OCI-LY7 (cell line): Measurements from ENCODE around the gene CNKSR3. TPM values are rescaled to one million over a fixed set of nuclear protein-coding genes. Genes with fewer than 3 reads are reported as not detected.

ENCODE experiments used
- BruUV-seq: library from RNA; stranded (reverse); fragments of 400-500 nt; replicated peaks from 2 replicates; lab custom pipeline; 2021; lab: Mats Ljungman, UMichigan
- CTCF ChIA-PET: fragments of 300-600 bp; sonication (Branson Sonifier 250); formaldehyde crosslinking; loops from one replicate; lab custom pipeline; 2022; ENCODE audit warnings: antibody characterized with exemption; ENCODE audit not compliant: unreplicated experiment; lab: Charles Lee
- POLR2A ChIA-PET: fragments of 300-600 bp; sonication (Branson Sonifier 250); formaldehyde crosslinking; loops from one replicate; lab custom pipeline; 2022; ENCODE audit warnings: antibody characterized with exemption; lab: Charles Lee
- DNase-seq: peaks from one replicate; pipeline ENCODE4 v3.0.0-alpha.2; 2015; ENCODE audit warnings: low spot score
- H2AFZ ChIP-seq: fragments of 200-600 bp; sonication (generic), shearing (Covaris generic); 2 replicates; pipeline ENCODE4 v1.6.1; 2014; ENCODE audit warnings: mild to moderate bottlenecking, antibody characterized with exemption, low read length, moderate library complexity
- H3K27ac ChIP-seq: fragments of 200-600 bp; sonication (generic); 2 replicates; pipeline ENCODE4 v1.5.1; 2014; ENCODE audit warnings: mixed run types, low read depth, mild to moderate bottlenecking, moderate library complexity, low read length, inconsistent platforms; ENCODE audit not compliant: poor library complexity, severe bottlenecking
- H3K36me3 ChIP-seq: fragments of 200-600 bp; sonication (generic); 2 replicates; pipeline ENCODE4 v1.6.1; 2014; ENCODE audit warnings: mild to moderate bottlenecking, antibody characterized with exemption, low read length, moderate library complexity, mixed read lengths; ENCODE audit not compliant: insufficient read depth
- H3K4me1 ChIP-seq: fragments of 200-600 bp; sonication (generic); 2 replicates; pipeline ENCODE4 v1.5.1; 2014; ENCODE audit warnings: mild to moderate bottlenecking, low read length; ENCODE audit not compliant: insufficient read depth, poor library complexity, severe bottlenecking
- H3K4me2 ChIP-seq: fragments of 200-600 bp; sonication (generic); 2 replicates; pipeline ENCODE4 v1.6.1; 2014; ENCODE audit warnings: mild to moderate bottlenecking, low read length
- H3K4me3 ChIP-seq: fragments of 200-600 bp; sonication (generic); 2 replicates; pipeline ENCODE4 v1.5.1; 2014; ENCODE audit warnings: mild to moderate bottlenecking, low read depth, low read length; ENCODE audit not compliant: poor library complexity, severe bottlenecking
- H3K79me2 ChIP-seq: fragments of 200-600 bp; sonication (generic); 2 replicates; pipeline ENCODE4 v1.6.1; 2016; ENCODE audit warnings: low read depth, mild to moderate bottlenecking, low read length, moderate library complexity, mixed read lengths; ENCODE audit not compliant: insufficient read depth
- H3K9me2 ChIP-seq: fragments of 200-600 bp; sonication (generic); 2 replicates; pipeline ENCODE4 v1.6.1; 2016; ENCODE audit warnings: mild to moderate bottlenecking, low read length, mixed read lengths; ENCODE audit not compliant: insufficient read depth
- H3K9me3 ChIP-seq: fragments of 200-600 bp; sonication (generic); 2 replicates; pipeline ENCODE4 v1.6.1; 2014; ENCODE audit warnings: mild to moderate bottlenecking, mixed run types, low read length, mixed read lengths
- H4K20me1 ChIP-seq: fragments of 200-600 bp; sonication (generic); 2 replicates; pipeline ENCODE4 v1.6.1; 2014; ENCODE audit warnings: mild to moderate bottlenecking, antibody characterized with exemption, low read length, moderate library complexity, mixed read lengths; ENCODE audit not compliant: insufficient read depth
- CTCF ChIP-seq: fragments of 200-600 bp; sonication (generic); conservative IDR thresholded peaks from 2 replicates; pipeline ENCODE4 v1.5.1; 2014; ENCODE audit warnings: mild to moderate bottlenecking, antibody characterized with exemption, low read length, moderate library complexity, mixed read lengths
- EZH2phosphoT487 ChIP-seq: fragments of 200-600 bp; sonication (generic); IDR thresholded peaks from 2 replicates; pipeline ENCODE4 v1.6.1; 2018; ENCODE audit warnings: low read depth, borderline replicate concordance, mild to moderate bottlenecking, mixed run types, antibody characterized with exemption, low read length, moderate library complexity, mixed read lengths
- intact Hi-C: fragments of 100-400 bp; cut with micrococcal nuclease; formaldehyde crosslinking; loops from one replicate; pipeline ENCODE4 v1.10.0; 2022; ENCODE audit not compliant: unreplicated experiment
- total RNA-seq, 2 experiments: library from RNA; depleted of rRNA in 1 of 2; stranded (reverse); fragments of >200 nt in 1 of 2; shearing (Covaris generic) in 1 of 2; gene quantifications; 2 replicates each; pipeline ENCODE4 v1.2.3, GENCODE V29; 2014 to 2022

CNKSR3 gene
- total RNA-seq, 2 experiments from 2014 or later = not detected

- POLR2A ChIA-PET = interaction anchor here (0.7 kb wide), 1 partner anchor 1414 kb away, joined by 3 read pairs; no protein-coding TSS in a partner anchor
- H3K27ac ChIP-seq = no peak overlapping the region
- H3K4me3 ChIP-seq = no peak overlapping the region
These were observed 154.4 kb downstream of the CNKSR3 start for GRCh38 chr6:154356113-154356512.

DNA sequence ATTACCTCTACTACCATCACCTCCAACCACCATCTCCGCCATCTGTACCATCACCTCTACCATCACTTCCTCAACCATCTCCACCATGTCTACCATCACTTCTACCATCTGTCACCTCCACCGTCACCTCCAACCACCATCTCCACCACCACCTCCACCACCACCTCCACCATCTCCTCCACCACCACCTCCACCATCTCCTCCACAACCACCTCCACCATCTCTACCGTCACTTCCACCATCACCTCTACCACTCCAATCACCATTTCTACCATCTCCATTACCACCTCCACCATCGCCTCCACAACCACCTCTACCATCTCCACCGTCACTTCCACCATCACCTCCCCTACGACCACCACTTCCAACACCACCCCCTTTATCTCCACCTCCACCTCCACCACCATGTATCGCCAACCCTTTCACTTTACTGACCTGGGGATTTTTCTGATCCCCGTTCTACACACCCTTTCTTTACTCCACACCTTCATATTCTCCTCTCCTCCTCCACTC lies 156.2 kb downstream of the CNKSR3 start:
- no peak for DNase-seq
- H3K4me1 ChIP-seq = peaks cover 4% of the 10 kb centered on the region
- no peak overlapping the region for H3K27ac ChIP-seq
- no peaks in the 10 kb centered on the region for H3K9me2 ChIP-seq
- H2AFZ ChIP-seq = no peak overlapping the region
- no peak overlapping the region for H3K4me3 ChIP-seq
- BruUV-seq = no TSS peak
- H4K20me1 ChIP-seq = no peaks in the 10 kb centered on the region
- POLR2A ChIA-PET = no interaction called here
- TF ChIP-seq EZH2phosphoT487 (no peak), CTCF (no peak)
- H3K4me2 ChIP-seq = no peak overlapping the region
- no peaks in the 10 kb centered on the region for H3K9me3 ChIP-seq
- H3K79me2 ChIP-seq = no peaks in the 10 kb centered on the region
- CTCF ChIA-PET = no interaction called here
- H3K36me3 ChIP-seq = no peaks in the 10 kb centered on the region
- intact Hi-C loops = no loop called here

More at GRCh38 chr6:154356113-154356512, 154.4 kb downstream of the CNKSR3 start:
- H3K4me1 ChIP-seq = peaks cover 4% of the 10 kb centered on the region
- H3K79me2 ChIP-seq = no peaks in the 10 kb centered on the region
- H3K36me3 ChIP-seq = no peaks in the 10 kb centered on the region
- BruUV-seq = no TSS peak
- intact Hi-C loops = no loop called here
- no peak for TF ChIP-seq CTCF
- TF ChIP-seq EZH2phosphoT487 = no peak
- H3K9me2 ChIP-seq = no peaks in the 10 kb centered on the region
- H4K20me1 ChIP-seq = no peaks in the 10 kb centered on the region
- CTCF ChIA-PET = no interaction called here
- no peak overlapping the region for H2AFZ ChIP-seq
- H3K4me2 ChIP-seq = no peak overlapping the region
- no peaks in the 10 kb centered on the region for H3K9me3 ChIP-seq
- no peak for DNase-seq

DNA sequence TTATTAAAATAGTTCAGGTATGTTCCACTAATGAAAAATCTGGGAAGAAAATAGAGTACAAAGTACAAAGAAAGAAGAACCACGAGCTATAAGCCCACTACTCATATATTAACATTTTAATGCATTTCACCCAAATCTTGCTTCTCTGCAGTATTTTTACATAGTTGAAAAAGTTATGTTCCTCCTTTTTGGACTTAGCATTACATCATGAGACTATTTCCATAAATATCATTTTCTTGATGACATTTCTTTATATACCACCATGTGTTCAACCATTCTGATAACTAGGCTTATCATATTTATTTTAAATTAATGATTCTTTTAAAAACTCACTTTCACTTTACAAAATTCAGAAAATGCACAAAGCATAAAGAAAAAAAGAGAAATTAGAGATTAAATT lies 156.9 kb downstream of the CNKSR3 start:
- no peak overlapping the region for H3K4me2 ChIP-seq
- TF ChIP-seq CTCF = no peak
- TF ChIP-seq EZH2phosphoT487 = no peak
- H3K4me3 ChIP-seq = no peak overlapping the region
- H2AFZ ChIP-seq = no peak overlapping the region
- no peak overlapping the region for H3K27ac ChIP-seq
- no peaks in the 10 kb centered on the region for H3K36me3 ChIP-seq
- intact Hi-C loops = no loop called here
- no peaks in the 10 kb centered on the region for H3K79me2 ChIP-seq
- no peak for DNase-seq
- no peaks in the 10 kb centered on the region for H4K20me1 ChIP-seq
- H3K9me3 ChIP-seq = no peaks in the 10 kb centered on the region
- peaks cover 4% of the 10 kb centered on the region for H3K4me1 ChIP-seq
- BruUV-seq = no TSS peak
- H3K9me2 ChIP-seq = no peaks in the 10 kb centered on the region
- CTCF ChIA-PET = no interaction called here
- POLR2A ChIA-PET = no interaction called here
